BE2C (cell line): ENCODE results near the gene CD53. TPM values are rescaled to one million over a fixed set of nuclear protein-coding genes. Genes with fewer than 3 reads are reported as not detected.
"Not testable (repeated sequence)": the region's sequence is repeated elsewhere in the genome, so short reads cannot be mapped to it uniquely, and the experiment has no call there.

Experiments
- DNase-seq: peaks from one replicate; pipeline ENCODE4 v3.0.0-alpha.2; 2020
- H3K27me3 ChIP-seq: fragments of 250-450 bp; sonication (Bioruptor Pico); 2 replicates; pipeline ENCODE4 v1.5.1; 2020; ENCODE audit warnings: mild to moderate bottlenecking
- H3K36me3 ChIP-seq: fragments of 250-450 bp; sonication (Bioruptor Pico); 2 replicates; pipeline ENCODE4 v1.5.1; 2020; ENCODE audit warnings: mild to moderate bottlenecking
- H3K4me1 ChIP-seq: fragments of 250-450 bp; sonication (Bioruptor Pico); 2 replicates; pipeline ENCODE4 v1.5.1; 2020
- H3K4me3 ChIP-seq: 2 replicates; pipeline ENCODE4 v1.5.1; 2011; ENCODE audit warnings: low read depth, low read length
- H3K9me3 ChIP-seq: fragments of 250-450 bp; sonication (Bioruptor Pico); 2 replicates; pipeline ENCODE4 v1.5.1; 2020
- polyA plus RNA-seq: library from polyadenylated mRNA; unstranded; fragments of >200 nt; gene quantifications from one replicate; pipeline ENCODE4 v1.2.1, GENCODE V29; 2012; ENCODE audit warnings: low read depth, missing spikeins; ENCODE audit not compliant: insufficient read length, insufficient read depth
- TF ChIP-seq, protein P1 (sequence below): IDR thresholded peaks from 2 replicates; pipeline ENCODE4 v1.5.1; 2012; ENCODE audit warnings: mild to moderate bottlenecking, low read depth, low read length

CD53 gene, protein sequence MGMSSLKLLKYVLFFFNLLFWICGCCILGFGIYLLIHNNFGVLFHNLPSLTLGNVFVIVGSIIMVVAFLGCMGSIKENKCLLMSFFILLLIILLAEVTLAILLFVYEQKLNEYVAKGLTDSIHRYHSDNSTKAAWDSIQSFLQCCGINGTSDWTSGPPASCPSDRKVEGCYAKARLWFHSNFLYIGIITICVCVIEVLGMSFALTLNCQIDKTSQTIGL
- polyA plus RNA-seq = 0.82 TPM

DNA sequence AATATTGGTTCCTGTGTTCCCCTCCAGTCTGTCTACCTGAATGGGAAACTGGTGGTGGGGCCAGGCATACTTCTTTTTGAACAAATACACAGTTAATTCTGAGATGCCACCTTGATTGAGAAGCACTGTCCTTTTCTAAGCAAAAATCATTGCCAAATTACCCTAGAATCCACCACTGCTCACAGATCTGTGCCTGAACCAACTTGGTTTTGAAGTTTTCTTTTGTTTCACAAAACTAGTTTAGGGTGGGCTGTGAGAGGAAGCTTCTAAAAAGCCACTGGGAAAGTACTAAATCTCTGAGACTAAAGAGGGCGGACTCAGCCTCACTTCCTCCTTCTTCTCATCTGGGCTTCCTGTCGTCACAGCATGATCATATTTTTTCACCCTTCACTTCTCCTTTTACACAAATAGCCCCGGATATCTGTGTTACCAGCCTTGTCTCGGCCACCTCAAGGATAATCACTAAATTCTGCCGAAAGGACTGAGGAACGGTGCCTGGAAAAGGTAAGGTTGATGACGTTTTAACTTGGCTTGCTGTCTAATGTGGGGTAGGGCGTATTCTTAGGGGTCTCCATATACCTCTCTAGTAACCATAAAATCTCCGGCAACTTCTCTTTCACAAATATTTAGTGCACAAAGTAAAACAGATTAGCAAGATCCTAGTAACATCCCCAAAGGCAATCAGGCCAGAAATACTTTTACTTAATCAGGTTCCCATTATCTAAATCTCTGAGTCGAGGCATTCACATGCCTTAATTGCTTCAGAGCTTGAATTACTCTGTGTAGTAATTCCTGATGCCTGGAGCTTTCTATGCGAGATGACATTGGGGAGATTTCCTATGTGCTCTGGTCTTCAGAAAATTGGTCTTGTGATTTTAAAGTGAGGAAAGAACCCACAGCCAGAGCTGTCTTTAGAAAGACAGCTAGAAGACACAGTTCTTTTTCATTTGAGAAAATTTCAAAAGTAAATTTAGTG, at the start of gene CD53:
Gene CD53 (plus strand): TSS at position 404 of the 976 bp plus-strand sequence. CDS start 18,261 bp downstream, outside the sequence.
- H3K27me3 ChIP-seq = peaks cover 4% of the 10 kb centered on the region; the same call in 1 of the 2 replicates
- no peak within 1 kb of the TSS for H3K4me3 ChIP-seq
- H3K4me1 ChIP-seq = no peaks in the 10 kb centered on the region
- TF ChIP-seq, protein P1, sequence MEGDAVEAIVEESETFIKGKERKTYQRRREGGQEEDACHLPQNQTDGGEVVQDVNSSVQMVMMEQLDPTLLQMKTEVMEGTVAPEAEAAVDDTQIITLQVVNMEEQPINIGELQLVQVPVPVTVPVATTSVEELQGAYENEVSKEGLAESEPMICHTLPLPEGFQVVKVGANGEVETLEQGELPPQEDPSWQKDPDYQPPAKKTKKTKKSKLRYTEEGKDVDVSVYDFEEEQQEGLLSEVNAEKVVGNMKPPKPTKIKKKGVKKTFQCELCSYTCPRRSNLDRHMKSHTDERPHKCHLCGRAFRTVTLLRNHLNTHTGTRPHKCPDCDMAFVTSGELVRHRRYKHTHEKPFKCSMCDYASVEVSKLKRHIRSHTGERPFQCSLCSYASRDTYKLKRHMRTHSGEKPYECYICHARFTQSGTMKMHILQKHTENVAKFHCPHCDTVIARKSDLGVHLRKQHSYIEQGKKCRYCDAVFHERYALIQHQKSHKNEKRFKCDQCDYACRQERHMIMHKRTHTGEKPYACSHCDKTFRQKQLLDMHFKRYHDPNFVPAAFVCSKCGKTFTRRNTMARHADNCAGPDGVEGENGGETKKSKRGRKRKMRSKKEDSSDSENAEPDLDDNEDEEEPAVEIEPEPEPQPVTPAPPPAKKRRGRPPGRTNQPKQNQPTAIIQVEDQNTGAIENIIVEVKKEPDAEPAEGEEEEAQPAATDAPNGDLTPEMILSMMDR = no peak
- no peaks in the 10 kb centered on the region for H3K9me3 ChIP-seq
- DNase-seq = no peak
- H3K36me3 ChIP-seq = no peaks in the 10 kb centered on the region

DNA sequence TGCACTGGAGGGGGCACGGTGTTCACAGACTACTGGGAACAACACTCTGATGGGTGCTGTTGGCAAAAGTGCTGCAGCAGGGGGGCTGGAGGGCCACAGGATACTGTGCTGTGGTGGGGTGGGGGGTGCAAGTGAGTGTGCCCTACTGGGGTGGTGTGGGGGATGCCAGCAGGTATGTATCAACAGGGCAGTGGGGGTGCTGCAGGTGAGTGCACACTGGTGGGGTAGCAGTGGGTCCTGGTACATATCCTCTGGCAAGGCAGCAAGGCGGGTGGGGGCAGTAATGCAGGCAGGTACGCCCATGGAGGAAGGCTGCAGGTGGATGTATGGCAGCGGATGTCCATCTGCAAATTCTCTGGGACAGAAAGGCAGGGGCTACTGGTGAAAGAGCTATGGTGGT, 48.8 kb upstream of the CD53 start:
- Histone ChIP-seq H3K36me3 (no peaks in the 10 kb centered on the region), H3K4me3 (no peak overlapping the region), H3K27me3 (no peaks in the 10 kb centered on the region; the same call in none of the 2 replicates), H3K9me3 (no peaks in the 10 kb centered on the region; the same call in 1 of the 2 replicates), H3K4me1 (no peaks in the 10 kb centered on the region)
- TF ChIP-seq, protein P1 = no peak
- no peak for DNase-seq

DNA sequence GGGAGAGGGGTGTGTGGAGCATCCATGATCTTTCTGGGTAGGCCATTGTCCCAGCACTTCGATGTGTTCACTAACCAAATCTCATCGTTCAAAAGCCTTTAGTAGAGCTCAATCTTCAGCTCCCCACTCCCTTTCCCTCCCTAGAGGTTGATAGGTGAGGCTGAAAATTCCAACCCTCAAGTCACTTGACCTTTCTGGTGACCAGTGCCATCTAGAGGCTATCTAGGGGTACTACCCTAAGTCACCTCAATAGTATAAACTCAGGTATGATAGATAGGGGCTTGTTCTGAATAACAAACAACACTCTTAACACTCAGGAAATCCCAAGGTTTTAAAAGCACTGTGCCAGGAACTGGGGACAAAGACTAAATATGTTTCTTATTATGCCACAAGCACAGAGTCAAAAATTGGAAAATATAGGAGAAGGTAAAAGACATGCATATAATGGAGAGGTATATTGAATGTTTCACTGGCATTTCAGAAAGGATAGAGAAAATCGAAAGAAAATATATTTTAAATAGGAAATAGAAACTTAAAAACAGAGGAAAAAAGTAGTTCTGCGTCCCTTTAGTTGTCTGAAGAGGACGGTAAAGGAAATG, 42.9 kb upstream of the CD53 start:
- Histone ChIP-seq H3K4me3 (no peak overlapping the region), H3K27me3 (no peaks in the 10 kb centered on the region; the same call in none of the 2 replicates), H3K4me1 (no peaks in the 10 kb centered on the region), H3K9me3 (no peaks in the 10 kb centered on the region), H3K36me3 (no peaks in the 10 kb centered on the region)
- DNase-seq = peak; percentile 28
- TF ChIP-seq, protein P1 = peak; percentile 98

DNA sequence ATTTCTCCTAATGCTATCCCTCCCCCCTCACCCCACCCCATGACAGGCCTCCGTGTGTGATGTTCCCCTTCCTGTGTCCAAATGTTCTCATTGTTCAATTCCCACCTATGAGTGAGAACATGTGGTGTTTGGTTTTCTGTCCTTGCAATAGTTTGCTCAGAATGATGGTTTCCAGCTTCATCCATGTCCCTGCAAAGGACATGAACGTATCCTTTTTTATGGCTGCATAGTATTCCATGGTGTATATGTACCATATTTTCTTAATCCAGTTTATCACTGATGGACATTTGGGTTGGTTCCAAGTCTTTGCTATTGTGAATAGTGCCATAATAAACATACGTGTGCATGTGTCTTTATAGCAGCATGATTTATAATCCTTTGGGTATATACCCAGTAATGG, 39.2 kb upstream of the CD53 start:
- not testable (repeated sequence) for H3K9me3 ChIP-seq, H3K27me3 ChIP-seq, H3K4me3 ChIP-seq, H3K36me3 ChIP-seq, DNase-seq, H3K4me1 ChIP-seq

DNA sequence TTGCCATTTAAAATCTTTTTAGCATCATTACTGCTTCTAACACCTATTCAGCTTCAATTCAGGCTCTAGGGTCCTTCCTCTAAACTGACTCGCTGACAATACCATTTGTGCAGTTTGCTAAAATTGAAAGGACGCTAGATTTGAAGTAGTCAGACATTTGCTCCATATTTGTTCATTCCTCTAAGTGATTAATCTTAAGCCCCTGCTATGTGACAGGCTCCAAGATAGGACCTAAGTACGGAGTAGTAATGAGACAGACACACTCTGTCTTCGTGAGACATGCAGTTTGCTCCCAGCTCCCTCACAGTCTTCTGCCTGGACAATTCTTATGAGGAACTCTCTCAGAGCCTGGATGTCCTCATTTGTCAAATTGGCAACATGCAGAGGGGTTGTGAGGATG, 26.1 kb upstream of the CD53 start:
- TF ChIP-seq, protein P1 = no peak
- DNase-seq = no peak
- Histone ChIP-seq H3K36me3 (no peaks in the 10 kb centered on the region), H3K9me3 (no peaks in the 10 kb centered on the region), H3K4me1 (no peaks in the 10 kb centered on the region), H3K4me3 (no peak overlapping the region), H3K27me3 (peaks cover 8% of the 10 kb centered on the region)

DNA sequence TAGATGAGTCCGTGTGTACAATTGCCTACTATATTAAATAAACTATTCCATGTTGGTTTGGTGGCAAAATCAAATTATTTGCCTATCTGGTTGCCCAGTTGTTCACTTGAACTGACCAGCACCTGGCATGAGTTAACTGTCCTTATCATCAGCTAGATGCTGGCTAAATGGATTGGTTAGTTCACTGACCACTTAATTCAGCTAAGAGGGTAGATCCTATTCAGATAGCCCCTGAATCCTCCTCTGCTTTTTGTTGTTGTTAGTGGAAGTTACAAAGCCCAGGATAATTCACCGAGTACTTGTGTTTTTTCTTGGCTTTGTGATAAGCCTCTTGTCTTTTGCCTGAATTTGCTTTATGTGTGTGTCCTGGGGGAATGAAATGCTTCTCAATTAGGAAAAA, 22.8 kb upstream of the CD53 start:
- TF ChIP-seq, protein P1 = no peak
- no peaks in the 10 kb centered on the region for H3K9me3 ChIP-seq
- no peak overlapping the region for H3K4me3 ChIP-seq
- H3K4me1 ChIP-seq = no peaks in the 10 kb centered on the region
- no peaks in the 10 kb centered on the region for H3K36me3 ChIP-seq
- peaks cover 16% of the 10 kb centered on the region for H3K27me3 ChIP-seq
- DNase-seq = no peak
